Measurements from ENCODE around the gene CHST9.

DNA sequence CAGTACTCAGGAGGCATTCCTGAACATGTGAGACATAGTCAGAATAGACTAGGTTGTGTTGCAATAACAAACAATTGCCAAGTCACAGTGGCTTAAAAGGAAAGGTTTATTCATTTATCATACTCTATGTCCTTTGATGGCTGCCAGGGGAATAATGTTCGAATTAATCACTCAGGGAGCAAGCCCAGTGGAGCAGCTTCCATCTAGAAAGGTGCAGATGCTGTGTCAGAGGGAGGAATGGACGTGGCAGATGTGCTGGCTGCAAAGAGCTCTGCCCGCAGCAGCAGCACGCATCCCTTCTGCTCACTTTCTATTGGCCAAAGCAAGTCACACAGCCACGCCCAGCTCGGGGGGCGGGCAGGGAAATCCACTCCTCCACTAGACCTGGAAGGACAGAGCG, 213.7 kb downstream of the CHST9 start:
- TF ChIP-seq, protein P1, sequence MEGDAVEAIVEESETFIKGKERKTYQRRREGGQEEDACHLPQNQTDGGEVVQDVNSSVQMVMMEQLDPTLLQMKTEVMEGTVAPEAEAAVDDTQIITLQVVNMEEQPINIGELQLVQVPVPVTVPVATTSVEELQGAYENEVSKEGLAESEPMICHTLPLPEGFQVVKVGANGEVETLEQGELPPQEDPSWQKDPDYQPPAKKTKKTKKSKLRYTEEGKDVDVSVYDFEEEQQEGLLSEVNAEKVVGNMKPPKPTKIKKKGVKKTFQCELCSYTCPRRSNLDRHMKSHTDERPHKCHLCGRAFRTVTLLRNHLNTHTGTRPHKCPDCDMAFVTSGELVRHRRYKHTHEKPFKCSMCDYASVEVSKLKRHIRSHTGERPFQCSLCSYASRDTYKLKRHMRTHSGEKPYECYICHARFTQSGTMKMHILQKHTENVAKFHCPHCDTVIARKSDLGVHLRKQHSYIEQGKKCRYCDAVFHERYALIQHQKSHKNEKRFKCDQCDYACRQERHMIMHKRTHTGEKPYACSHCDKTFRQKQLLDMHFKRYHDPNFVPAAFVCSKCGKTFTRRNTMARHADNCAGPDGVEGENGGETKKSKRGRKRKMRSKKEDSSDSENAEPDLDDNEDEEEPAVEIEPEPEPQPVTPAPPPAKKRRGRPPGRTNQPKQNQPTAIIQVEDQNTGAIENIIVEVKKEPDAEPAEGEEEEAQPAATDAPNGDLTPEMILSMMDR (IDR thresholded peaks at IDR 0.05; ENCODE audit: poor library complexity, severe bottlenecking), result no peak
- TF ChIP-seq EP300 (conservative IDR thresholded peaks at IDR 0.05; ENCODE audit: poor library complexity, severe bottlenecking) (no peak), RAD21 (conservative IDR thresholded peaks at IDR 0.05) (no peak)

Measured in neural cell (in vitro differentiated cells).